CD4-positive, alpha-beta T cell (primary cell): ENCODE data around the gene HNRNPA3. TPM values are rescaled to one million over a fixed set of nuclear protein-coding genes. Genes with fewer than 3 reads are reported as not detected.

ENCODE experiments used
- ATAC-seq: fragments of 200-7000 bp; cut with Tn5 transposase; one replicate; pipeline ENCODE4 v1.10.0; 2022; ENCODE audit warnings: mild to moderate bottlenecking; ENCODE audit not compliant: poor library complexity
- CTCF ChIA-PET: fragments of 350-600 bp; sonication (Branson Sonifier 250); formaldehyde crosslinking; loops from one replicate; lab custom pipeline; 2021; ENCODE audit warnings: antibody characterized with exemption, inconsistent platforms; lab: Charles Lee
- POLR2A ChIA-PET: fragments of 350-600 bp; sonication (Branson Sonifier 250); formaldehyde crosslinking; loops from one replicate; lab custom pipeline; 2021; ENCODE audit warnings: antibody characterized with exemption, inconsistent platforms; lab: Charles Lee
- DNase-seq, 14 experiments: peaks; one replicate each; pipeline ENCODE4 v3.0.0-alpha.2; 2013 to 2020; ENCODE audit warnings: mixed read lengths in 2 of 14
- H3K27ac ChIP-seq, 2 donors: one replicate each; pipeline versions ENCODE4 v1.5.1 to v1.7.0; 2013; ENCODE audit warnings: low read length in 2 of 2, low read depth in 1 of 2, mild to moderate bottlenecking in 1 of 2
- H3K27me3 ChIP-seq, 2 experiments: 1 replicate in 1 of 2; 2 replicates in 1 of 2; pipeline versions ENCODE4 v1.6.1 to v1.7.0; 2013; ENCODE audit warnings: low read length in 2 of 2, control low read depth in 1 of 2, mild to moderate bottlenecking in 1 of 2, moderate library complexity in 1 of 2; ENCODE audit not compliant: insufficient read depth in 2 of 2, control insufficient read depth in 1 of 2
- H3K36me3 ChIP-seq: one replicate; pipeline ENCODE4 v1.6.1; 2013; ENCODE audit warnings: low read length, control low read depth; ENCODE audit not compliant: insufficient read depth
- H3K4me1 ChIP-seq: one replicate; pipeline ENCODE4 v1.6.1; 2013; ENCODE audit warnings: low read length, control low read depth; ENCODE audit not compliant: insufficient read depth
- H3K4me3 ChIP-seq: one replicate; pipeline ENCODE4 v1.5.1; 2013; ENCODE audit warnings: mild to moderate bottlenecking, low read length, moderate library complexity
- H3K9me3 ChIP-seq, 2 experiments: 1 replicate in 1 of 2; 2 replicates in 1 of 2; pipeline versions ENCODE4 v1.6.1 to v1.7.0; 2013; ENCODE audit warnings: low read length in 2 of 2, mild to moderate bottlenecking in 2 of 2, control low read depth in 1 of 2, moderate library complexity in 1 of 2; ENCODE audit not compliant: control insufficient read depth in 1 of 2, insufficient read depth in 1 of 2
- H3K27ac Mint-ChIP-seq: one replicate; pipeline ENCODE4 v1.8.0; 2020; ENCODE audit warnings: mixed read lengths
- H3K27me3 Mint-ChIP-seq: one replicate; pipeline ENCODE4 v1.8.0; 2021; ENCODE audit warnings: mixed read lengths
- H3K36me3 Mint-ChIP-seq: one replicate; pipeline ENCODE4 v1.8.0; 2021; ENCODE audit warnings: low read depth, mixed read lengths
- H3K4me1 Mint-ChIP-seq: one replicate; pipeline ENCODE4 v1.8.0; 2021; ENCODE audit warnings: low read depth, mixed read lengths
- H3K4me3 Mint-ChIP-seq: one replicate; pipeline ENCODE4 v1.8.0; 2020; ENCODE audit warnings: mild to moderate bottlenecking, mixed read lengths
- H3K9me3 Mint-ChIP-seq: one replicate; pipeline ENCODE4 v1.8.0; 2020; ENCODE audit warnings: mixed read lengths
- intact Hi-C, 2 experiments: fragments of 100-400 bp; cut with DNase I in 1 of 2; cut with micrococcal nuclease in 1 of 2; formaldehyde crosslinking; loops; one replicate each; pipeline versions ENCODE4 v1.15.1 to v1.9.0; 2023 to 2025; cut with DNase I, micrococcal nuclease
- total RNA-seq, 174 experiments: library from RNA in 2 of 174; stranded (reverse) in 2 of 174; gene quantifications; one replicate each; pipeline ENCODE4 v1.2.3 and lab custom pipeline; 2021 to 2026
- TF ChIP-seq, protein P1 (sequence below): fragments of 200-600 bp; IDR thresholded peaks from one replicate; pipeline ENCODE4 v1.8.0; 2022; ENCODE audit warnings: antibody characterized with exemption, mild to moderate bottlenecking

HNRNPA3 gene
- total RNA-seq, 2 experiments from 2014 or later, result 162 to 167 TPM

DNA sequence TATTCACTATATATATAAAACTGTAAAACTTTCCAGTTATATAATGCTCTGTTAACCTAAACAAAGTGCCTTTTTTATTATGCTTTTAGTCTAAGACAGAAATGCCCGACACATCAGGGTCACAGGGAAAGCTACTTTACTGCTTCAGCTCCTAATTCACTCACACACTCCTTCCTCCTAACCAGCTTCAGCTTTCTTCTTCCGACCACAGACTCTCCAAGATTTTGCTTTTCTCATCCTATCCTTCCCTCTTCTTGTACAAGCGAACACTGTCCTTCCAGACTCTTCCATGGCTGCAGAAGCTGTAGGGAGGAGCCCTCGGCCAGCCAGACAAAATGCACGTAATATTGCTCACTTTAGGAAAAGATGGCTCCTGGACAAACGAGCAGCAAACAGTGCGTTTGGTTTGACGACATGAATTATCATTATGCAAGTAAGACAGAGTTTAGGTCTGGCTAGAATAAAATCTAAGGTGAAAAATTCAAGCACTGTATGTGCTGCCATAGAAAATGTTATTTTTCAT lies 47.5 kb upstream of the HNRNPA3 start:
- no peaks in the 10 kb centered on the region for H3K9me3 Mint-ChIP-seq
- ChIA-PET POLR2A (interaction anchor here (0.6 to 4.5 kb wide), 26 partner anchors 8 to 253 kb away, joined by 3 to 277 read pairs (median 4); partner anchors contain the start of genes AGPS, HNRNPA3 and NFE2L2), CTCF (interaction anchor here (0.6 to 6.2 kb wide), 58 partner anchors 8 to 1038 kb away, joined by 3 to 71 read pairs (median 4); partner anchors contain the start of genes AGPS, HNRNPA3 and NFE2L2)
- no peaks in the 10 kb centered on the region for H3K9me3 ChIP-seq
- ATAC-seq (peak; percentile 23), DNase-seq (peak in 3 of 14 experiments; percentile 12 to 35 (median 29))
- no peaks in the 10 kb centered on the region for H3K36me3 ChIP-seq
- H3K4me1 Mint-ChIP-seq, result peaks cover 17% of the 10 kb centered on the region
- TF ChIP-seq, protein P1, sequence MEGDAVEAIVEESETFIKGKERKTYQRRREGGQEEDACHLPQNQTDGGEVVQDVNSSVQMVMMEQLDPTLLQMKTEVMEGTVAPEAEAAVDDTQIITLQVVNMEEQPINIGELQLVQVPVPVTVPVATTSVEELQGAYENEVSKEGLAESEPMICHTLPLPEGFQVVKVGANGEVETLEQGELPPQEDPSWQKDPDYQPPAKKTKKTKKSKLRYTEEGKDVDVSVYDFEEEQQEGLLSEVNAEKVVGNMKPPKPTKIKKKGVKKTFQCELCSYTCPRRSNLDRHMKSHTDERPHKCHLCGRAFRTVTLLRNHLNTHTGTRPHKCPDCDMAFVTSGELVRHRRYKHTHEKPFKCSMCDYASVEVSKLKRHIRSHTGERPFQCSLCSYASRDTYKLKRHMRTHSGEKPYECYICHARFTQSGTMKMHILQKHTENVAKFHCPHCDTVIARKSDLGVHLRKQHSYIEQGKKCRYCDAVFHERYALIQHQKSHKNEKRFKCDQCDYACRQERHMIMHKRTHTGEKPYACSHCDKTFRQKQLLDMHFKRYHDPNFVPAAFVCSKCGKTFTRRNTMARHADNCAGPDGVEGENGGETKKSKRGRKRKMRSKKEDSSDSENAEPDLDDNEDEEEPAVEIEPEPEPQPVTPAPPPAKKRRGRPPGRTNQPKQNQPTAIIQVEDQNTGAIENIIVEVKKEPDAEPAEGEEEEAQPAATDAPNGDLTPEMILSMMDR, result no peak
- H3K27ac Mint-ChIP-seq, result no peak overlapping the region
- no peaks in the 10 kb centered on the region for H3K27me3 Mint-ChIP-seq
- H3K36me3 Mint-ChIP-seq, result no peaks in the 10 kb centered on the region
- intact Hi-C loops, result loop anchor here (2.0 to 10.0 kb wide), 6 partner anchors 48 to 598 kb away; partner anchors contain the start of genes HNRNPA3 (in 1 of the 2) and NFE2L2 (in 1 of the 2)
- peaks cover 14% of the 10 kb centered on the region for H3K4me1 ChIP-seq
- no peaks in the 10 kb centered on the region for H3K27me3 ChIP-seq
- no peak overlapping the region for H3K27ac ChIP-seq
- H3K4me3 Mint-ChIP-seq, result no peak overlapping the region
- H3K4me3 ChIP-seq, result peak overlapping the region; percentile 33

DNA sequence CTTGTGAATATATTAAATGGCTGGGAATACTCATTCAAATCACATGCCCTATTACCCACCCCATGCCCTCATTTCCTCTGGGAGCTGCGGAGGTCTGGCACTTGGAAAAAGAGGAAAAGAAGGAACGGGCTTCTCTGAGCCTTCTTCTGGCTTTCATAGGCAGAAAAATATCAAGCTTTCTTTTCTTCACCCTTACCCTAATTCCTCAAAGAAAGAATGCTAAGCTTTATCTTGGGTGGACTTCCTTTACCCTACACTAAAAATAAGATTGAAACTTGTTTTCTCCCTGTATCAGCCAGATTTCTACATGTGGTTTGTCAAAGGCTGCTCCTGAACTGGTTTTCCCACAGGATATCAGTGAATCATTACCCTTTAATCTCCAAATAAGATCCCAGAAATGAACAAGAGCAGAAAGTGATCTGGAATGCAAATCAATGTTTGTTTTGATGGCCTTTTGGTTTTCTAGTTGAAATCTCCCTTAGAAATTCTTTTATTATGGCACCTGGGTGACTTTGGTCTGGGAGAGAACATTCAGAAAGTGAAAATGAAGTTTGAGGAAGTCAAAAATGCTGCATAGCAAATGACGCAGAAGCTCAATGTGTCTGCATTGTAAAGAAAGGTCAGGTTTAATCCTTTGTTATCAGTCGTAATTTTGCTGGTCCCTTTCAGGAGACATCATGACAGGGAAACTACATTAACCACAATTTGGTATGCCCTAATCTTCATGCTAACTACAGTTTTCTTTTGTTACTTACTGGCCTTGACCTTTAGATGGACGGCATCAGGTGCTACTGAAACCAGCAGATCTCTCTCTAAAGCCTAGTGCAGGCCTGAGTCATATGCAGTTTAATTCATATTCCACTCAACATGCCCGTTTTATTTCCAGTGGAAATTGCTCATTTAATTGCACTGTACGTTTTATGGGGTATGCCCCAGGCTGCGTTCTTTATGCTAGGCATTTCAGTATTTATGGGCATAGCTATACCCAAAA lies 46.6 kb upstream of the HNRNPA3 start:
- ChIA-PET POLR2A (interaction anchor here (0.7 to 4.5 kb wide), 18 partner anchors 15 to 558 kb away, joined by 3 to 277 read pairs (median 4); partner anchors contain the start of genes AGPS, HNRNPA3 and NFE2L2), CTCF (interaction anchor here (1.0 to 6.2 kb wide), 15 partner anchors 10 to 593 kb away, joined by 3 to 71 read pairs (median 6); partner anchors contain the start of genes HNRNPA3 and NFE2L2)
- DNase-seq (peak in 4 of 14 experiments; percentile 13 to 65 (median 57)), ATAC-seq (peak; percentile 65)
- Mint-ChIP-seq H3K4me3 (peak overlapping the region; percentile 55), H3K27me3 (no peaks in the 10 kb centered on the region), H3K27ac (no peak overlapping the region), H3K36me3 (no peaks in the 10 kb centered on the region), H3K4me1 (peaks cover 17% of the 10 kb centered on the region), H3K9me3 (no peaks in the 10 kb centered on the region)
- Histone ChIP-seq H3K27me3 (no peaks in the 10 kb centered on the region), H3K4me3 (peak overlapping the region; percentile 33), H3K36me3 (no peaks in the 10 kb centered on the region), H3K4me1 (peaks cover 14% of the 10 kb centered on the region), H3K27ac (peak overlapping the region in 1 of 2 donors; percentile 9), H3K9me3 (no peaks in the 10 kb centered on the region)
- intact Hi-C loops, result loop anchor here (2.0 to 10.0 kb wide), 7 partner anchors 43 to 597 kb away; partner anchors contain the start of genes HNRNPA3 (in 1 of the 2) and NFE2L2 (in 1 of the 2)
- TF ChIP-seq, protein P1, result no peak
